Body of pancreas (tissue), 4 donors: ENCODE results near the gene TOP2B.

Source experiments
- POLR2A ChIP-seq, 3 donors: fragments of 450-650 bp; IDR thresholded peaks; one replicate each; pipeline ENCODE4 v1.6.1; 2016; ENCODE audit warnings: antibody characterized with exemption in 3 of 3, mild to moderate bottlenecking in 2 of 3
- TF ChIP-seq, protein P1 (sequence below), 7 experiments: fragments of 450-650 bp in 4 of 7; fragments of 200-600 bp in 3 of 7; sonication (generic) in 3 of 7; IDR thresholded peaks; one replicate each; pipeline ENCODE4 v1.5.1; 2016 to 2019; ENCODE audit warnings: antibody characterized with exemption in 7 of 7

DNA sequence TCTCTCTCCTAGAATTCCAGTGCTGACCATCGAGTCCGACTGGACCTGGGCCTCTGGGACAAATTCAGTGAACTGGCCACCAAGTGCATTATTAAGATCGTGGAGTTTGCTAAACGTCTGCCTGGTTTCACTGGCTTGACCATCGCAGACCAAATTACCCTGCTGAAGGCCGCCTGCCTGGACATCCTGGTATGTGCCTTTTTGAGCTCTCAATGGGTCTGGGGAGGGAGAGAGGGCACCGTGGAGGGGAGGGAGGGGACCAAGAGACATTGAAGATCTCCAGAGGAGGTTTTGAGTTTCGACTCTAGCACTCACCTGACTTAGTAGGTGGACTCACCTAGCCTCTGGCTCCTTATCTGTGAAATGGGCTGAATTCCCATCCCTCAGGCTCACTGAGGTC, 84.2 kb downstream of the TOP2B start:
- TF ChIP-seq, protein P1, sequence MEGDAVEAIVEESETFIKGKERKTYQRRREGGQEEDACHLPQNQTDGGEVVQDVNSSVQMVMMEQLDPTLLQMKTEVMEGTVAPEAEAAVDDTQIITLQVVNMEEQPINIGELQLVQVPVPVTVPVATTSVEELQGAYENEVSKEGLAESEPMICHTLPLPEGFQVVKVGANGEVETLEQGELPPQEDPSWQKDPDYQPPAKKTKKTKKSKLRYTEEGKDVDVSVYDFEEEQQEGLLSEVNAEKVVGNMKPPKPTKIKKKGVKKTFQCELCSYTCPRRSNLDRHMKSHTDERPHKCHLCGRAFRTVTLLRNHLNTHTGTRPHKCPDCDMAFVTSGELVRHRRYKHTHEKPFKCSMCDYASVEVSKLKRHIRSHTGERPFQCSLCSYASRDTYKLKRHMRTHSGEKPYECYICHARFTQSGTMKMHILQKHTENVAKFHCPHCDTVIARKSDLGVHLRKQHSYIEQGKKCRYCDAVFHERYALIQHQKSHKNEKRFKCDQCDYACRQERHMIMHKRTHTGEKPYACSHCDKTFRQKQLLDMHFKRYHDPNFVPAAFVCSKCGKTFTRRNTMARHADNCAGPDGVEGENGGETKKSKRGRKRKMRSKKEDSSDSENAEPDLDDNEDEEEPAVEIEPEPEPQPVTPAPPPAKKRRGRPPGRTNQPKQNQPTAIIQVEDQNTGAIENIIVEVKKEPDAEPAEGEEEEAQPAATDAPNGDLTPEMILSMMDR (IDR thresholded peaks at IDR 0.05): no peak
- no peak for TF ChIP-seq POLR2A (IDR thresholded peaks at IDR 0.05)
